ENCODE data around the gene WDR77.

- TF ChIP-seq, protein P1, sequence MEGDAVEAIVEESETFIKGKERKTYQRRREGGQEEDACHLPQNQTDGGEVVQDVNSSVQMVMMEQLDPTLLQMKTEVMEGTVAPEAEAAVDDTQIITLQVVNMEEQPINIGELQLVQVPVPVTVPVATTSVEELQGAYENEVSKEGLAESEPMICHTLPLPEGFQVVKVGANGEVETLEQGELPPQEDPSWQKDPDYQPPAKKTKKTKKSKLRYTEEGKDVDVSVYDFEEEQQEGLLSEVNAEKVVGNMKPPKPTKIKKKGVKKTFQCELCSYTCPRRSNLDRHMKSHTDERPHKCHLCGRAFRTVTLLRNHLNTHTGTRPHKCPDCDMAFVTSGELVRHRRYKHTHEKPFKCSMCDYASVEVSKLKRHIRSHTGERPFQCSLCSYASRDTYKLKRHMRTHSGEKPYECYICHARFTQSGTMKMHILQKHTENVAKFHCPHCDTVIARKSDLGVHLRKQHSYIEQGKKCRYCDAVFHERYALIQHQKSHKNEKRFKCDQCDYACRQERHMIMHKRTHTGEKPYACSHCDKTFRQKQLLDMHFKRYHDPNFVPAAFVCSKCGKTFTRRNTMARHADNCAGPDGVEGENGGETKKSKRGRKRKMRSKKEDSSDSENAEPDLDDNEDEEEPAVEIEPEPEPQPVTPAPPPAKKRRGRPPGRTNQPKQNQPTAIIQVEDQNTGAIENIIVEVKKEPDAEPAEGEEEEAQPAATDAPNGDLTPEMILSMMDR (IDR thresholded peaks at IDR 0.05; ENCODE audit: poor library complexity) = no peak
- TF ChIP-seq EZH2phosphoT487 (IDR thresholded peaks at IDR 0.05; ENCODE audit: low read depth, severe bottlenecking, unreplicated experiment) = no peak
Measured at GRCh38 chr1:111461765-111462164, 12.7 kb upstream of the WDR77 start.
